ENCODE data around the gene ASB13. TPM values are rescaled to one million over a fixed set of nuclear protein-coding genes. Genes with fewer than 3 reads are reported as not detected.
A peak's percentile ranks its signal among the peaks of the same experiment; 100 is the strongest.

The ASB13 gene
- total and polyA plus RNA-seq, 8 donors, result 8.7 to 22.2 (median 11.8) TPM

DNA sequence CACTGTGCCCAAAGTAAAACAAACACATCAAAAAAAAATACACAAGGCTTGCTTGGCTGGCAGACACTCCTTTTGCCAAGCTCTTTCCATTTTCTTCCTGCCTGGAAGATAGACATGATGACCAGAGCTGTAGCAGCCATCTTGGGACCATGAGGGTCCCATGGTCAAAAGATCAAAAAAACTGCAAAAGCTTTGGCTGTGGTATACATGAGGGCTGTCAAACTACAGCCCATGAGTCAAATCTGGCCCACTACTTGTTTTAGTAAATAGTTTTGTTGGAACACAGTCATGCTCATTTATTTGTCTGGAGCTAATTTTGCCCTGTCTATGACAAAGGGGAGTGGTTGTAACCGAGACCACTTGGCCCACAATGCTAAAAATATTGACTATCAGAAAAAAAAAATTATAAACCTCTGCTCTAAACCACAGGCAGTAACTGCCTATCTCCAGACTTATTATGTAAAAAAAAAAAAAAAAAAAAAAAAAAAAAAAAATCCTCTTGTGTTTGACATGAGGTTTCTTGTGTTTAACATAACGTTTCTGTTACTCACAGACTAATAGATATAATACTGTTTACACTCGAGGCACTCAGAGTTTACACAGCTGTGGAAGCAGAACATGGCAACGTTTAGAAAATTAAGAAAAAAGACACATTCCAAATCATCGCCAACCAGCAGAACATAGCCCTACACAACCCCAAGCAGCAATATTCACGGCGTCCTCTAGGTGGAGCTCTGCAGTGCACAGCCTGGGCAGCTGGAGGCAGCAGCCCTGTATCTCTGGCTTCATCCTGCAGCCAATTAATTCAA, 36.9 kb downstream of the ASB13 start:
- DNase-seq (peak in 5 of 6 donors; percentile 64 to 88 (median 79)), ATAC-seq (peak; percentile 11 to 54 (median 23)), FAIRE-seq (peak; percentile 78)
- H3K36me3 ChIP-seq, result no peaks in the 10 kb centered on the region
- intact Hi-C loops (cut with DNase I), result no loop called here
- peak overlapping the region in 2 of 4 donors; percentile 83 to 88 for H3K27ac ChIP-seq
- H3K4me1 ChIP-seq, result peaks cover 40 to 66% (median 46%) of the 10 kb centered on the region in 3 donors
- no peaks in the 10 kb centered on the region for H3K9me3 ChIP-seq
- no peak overlapping the region for H3K4me3 ChIP-seq
- H3K27me3 ChIP-seq, result no peaks in the 10 kb centered on the region
- WGBS, 2 donors, result 9 to 10% methylated on average over 7 of the region's 7 CpGs
- TF ChIP-seq, protein P1, sequence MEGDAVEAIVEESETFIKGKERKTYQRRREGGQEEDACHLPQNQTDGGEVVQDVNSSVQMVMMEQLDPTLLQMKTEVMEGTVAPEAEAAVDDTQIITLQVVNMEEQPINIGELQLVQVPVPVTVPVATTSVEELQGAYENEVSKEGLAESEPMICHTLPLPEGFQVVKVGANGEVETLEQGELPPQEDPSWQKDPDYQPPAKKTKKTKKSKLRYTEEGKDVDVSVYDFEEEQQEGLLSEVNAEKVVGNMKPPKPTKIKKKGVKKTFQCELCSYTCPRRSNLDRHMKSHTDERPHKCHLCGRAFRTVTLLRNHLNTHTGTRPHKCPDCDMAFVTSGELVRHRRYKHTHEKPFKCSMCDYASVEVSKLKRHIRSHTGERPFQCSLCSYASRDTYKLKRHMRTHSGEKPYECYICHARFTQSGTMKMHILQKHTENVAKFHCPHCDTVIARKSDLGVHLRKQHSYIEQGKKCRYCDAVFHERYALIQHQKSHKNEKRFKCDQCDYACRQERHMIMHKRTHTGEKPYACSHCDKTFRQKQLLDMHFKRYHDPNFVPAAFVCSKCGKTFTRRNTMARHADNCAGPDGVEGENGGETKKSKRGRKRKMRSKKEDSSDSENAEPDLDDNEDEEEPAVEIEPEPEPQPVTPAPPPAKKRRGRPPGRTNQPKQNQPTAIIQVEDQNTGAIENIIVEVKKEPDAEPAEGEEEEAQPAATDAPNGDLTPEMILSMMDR (IDR thresholded peaks at IDR 0.05), result peak; percentile 44 to 73 (median 58)

GRCh38 chr10:5628451-5629302, 37.7 kb downstream of the ASB13 start:
- Histone ChIP-seq H3K36me3 (no peaks in the 10 kb centered on the region), H3K27me3 (no peaks in the 10 kb centered on the region), H3K9me3 (no peaks in the 10 kb centered on the region), H3K4me1 (peaks cover 40 to 66% (median 46%) of the 10 kb centered on the region in 3 donors), H3K4me3 (no peak overlapping the region), H3K27ac (peak overlapping the region in 2 of 4 donors; percentile 83 to 88)
- TF ChIP-seq, protein P1 (IDR thresholded peaks at IDR 0.05), result no peak
- FAIRE-seq (no peak), DNase-seq (no peak), ATAC-seq (no peak)
- intact Hi-C loops (cut with DNase I), result no loop called here
- 45 to 48% methylated on average over 15 of the region's 15 CpGs for WGBS, 2 donors

GRCh38 chr10:5627486-5628044, 38.8 kb downstream of the ASB13 start:
- intact Hi-C loops (cut with DNase I), result no loop called here
- H3K27ac ChIP-seq, result peak overlapping the region; percentile 46 to 88 (median 70)

DNA sequence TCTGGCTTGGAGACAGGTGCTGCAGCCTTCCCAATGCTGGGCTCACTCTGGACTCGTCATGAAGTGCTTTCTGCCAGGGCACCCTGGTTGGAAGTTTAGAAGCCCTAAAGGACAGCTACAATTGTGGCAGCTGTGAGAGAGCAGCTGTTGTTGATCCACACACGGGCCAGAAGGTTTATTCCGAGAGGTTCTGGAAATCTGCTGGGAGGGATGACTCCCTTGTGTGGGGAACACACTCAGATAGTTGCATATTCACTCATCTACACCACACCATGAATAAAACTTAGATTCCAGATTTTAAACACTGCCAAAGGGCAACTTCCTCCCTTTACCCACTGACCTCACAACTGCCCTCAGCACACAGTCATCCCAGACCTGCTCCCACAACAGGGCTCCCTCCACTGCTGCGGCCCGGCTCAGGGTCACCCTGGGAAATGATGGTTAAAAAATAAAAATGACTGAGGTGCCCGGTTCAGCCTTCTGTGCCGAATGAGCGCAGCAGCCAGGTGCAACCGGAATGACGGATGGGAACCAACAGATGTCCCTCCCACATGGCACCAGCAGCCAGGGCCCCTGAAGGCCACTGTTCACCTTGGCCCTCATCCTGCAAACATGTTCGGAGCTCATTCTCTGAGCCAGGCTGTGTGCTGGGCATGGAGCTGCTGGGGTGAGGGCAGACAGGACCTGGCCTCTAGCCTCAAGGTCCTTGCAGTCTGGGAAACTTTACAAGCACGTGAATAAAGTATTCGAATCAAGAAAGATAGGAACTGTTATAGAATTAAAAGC, 40.2 kb downstream of the ASB13 start:
- intact Hi-C loops (cut with DNase I), result no loop called here
- no peak for FAIRE-seq
- TF ChIP-seq, protein P1 (IDR thresholded peaks at IDR 0.05), result no peak

More at GRCh38 chr10:5627486-5628044, 38.8 kb downstream of the ASB13 start:
- peak in 4 of 6 donors; percentile 47 to 73 (median 58) for DNase-seq
- Histone ChIP-seq H3K4me1 (peaks cover 43 to 63% (median 47%) of the 10 kb centered on the region in 3 donors), H3K9me3 (no peaks in the 10 kb centered on the region), H3K4me3 (no peak overlapping the region), H3K36me3 (no peaks in the 10 kb centered on the region), H3K27me3 (no peaks in the 10 kb centered on the region)
- ATAC-seq, result peak; percentile 17 to 34 (median 23)
- FAIRE-seq, result no peak
- TF ChIP-seq, protein P1 (IDR thresholded peaks at IDR 0.05), result no peak
- 31 to 32% methylated on average over 7 of the region's 7 CpGs for WGBS, 2 donors

More for the DNA sequence above, 40.2 kb downstream of the ASB13 start:
- no peaks in the 10 kb centered on the region for H3K9me3 ChIP-seq
- peak overlapping the region; percentile 56 to 88 (median 78) for H3K27ac ChIP-seq
- no peaks in the 10 kb centered on the region for H3K27me3 ChIP-seq
- ATAC-seq, result peak; percentile 78 to 88 (median 82)
- H3K4me3 ChIP-seq, result no peak overlapping the region
- no peaks in the 10 kb centered on the region for H3K36me3 ChIP-seq
- H3K4me1 ChIP-seq, result peaks cover 40 to 51% (median 45%) of the 10 kb centered on the region in 3 donors
- DNase-seq, result peak; percentile 78 to 96 (median 94)
- 19 to 20% methylated on average over 13 of the region's 13 CpGs for WGBS, 2 donors

Data from pancreas (tissue), 10 donors.